HG02884 (cell line): ENCODE measurements around the gene ZNF26.

Experiments
- ATAC-seq: cut with Tn5 transposase; IDR thresholded peaks from one replicate; pipeline ENCODE4 v1.9.1; 2021; ENCODE audit warnings: mild to moderate bottlenecking, moderate library complexity; ENCODE audit not compliant: unreplicated experiment

ZNF26 gene

GRCh38 chr12:133058203-133059113 is 72.3 kb downstream of the ZNF26 start:
- ATAC-seq: no peak

GRCh38 chr12:133061954-133062353 is 75.8 kb downstream of the ZNF26 start:
- ATAC-seq: no peak

DNA sequence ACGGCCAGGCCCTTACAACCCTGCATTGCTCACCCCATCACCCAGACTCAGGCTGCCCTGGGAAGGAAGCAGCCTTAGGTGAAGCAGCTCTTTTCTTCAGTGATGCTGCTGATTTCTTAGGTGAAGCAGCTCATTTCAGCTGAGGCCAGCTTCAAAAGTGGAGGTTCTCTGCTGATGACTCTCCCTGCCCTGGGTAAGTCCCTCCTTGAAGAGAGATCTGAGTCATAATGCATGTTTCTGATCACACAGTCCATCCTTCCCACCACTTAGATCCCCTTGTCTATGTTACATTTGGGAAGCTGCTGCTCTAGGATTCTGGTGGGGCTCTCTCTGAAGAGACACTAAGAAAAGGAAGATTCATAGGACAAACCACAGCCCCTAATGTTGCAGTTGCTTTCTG is 77.4 kb downstream of the ZNF26 start:
- no peak for ATAC-seq

- ATAC-seq: no peak
Observed at GRCh38 chr12:133073836-133074235, 87.7 kb downstream of the ZNF26 start.
